Keratinocyte (primary cell): ENCODE results near the gene SLIT3. TPM values are rescaled to one million over a fixed set of nuclear protein-coding genes. Genes with fewer than 3 reads are reported as not detected.

Experiments
- DNase-seq: peaks from one replicate; pipeline ENCODE4 v3.0.0-alpha.2; 2011; ENCODE audit warnings: low read depth, missing footprints, low spot score
- FAIRE-seq: peaks from 2 replicates; lab custom pipeline; 2011; peaks lifted over from hg19 to GRCh38; lab: Jason Lieb, UNC
- H2AFZ ChIP-seq: 2 replicates; pipeline ENCODE4 v1.6.0; 2012; ENCODE audit warnings: low read length, control low read depth, inconsistent platforms; ENCODE audit not compliant: control insufficient read depth
- H3K27ac ChIP-seq: 2 replicates; pipeline ENCODE4 v1.5.1; 2011; ENCODE audit warnings: low read length; ENCODE audit not compliant: control insufficient read depth, insufficient read depth
- H3K27me3 ChIP-seq: 3 replicates; pipeline ENCODE4 v1.6.0; 2011; ENCODE audit warnings: low read length; ENCODE audit not compliant: control insufficient read depth, insufficient read depth; ENCODE audit errors: extremely low read depth
- H3K36me3 ChIP-seq, 2 experiments: 2 replicates in 1 of 2; 3 replicates in 1 of 2; pipeline ENCODE4 v1.5.1; 2011; ENCODE audit warnings: low read length in 2 of 2, mild to moderate bottlenecking in 1 of 2; ENCODE audit not compliant: control insufficient read depth in 2 of 2, insufficient read depth in 2 of 2; ENCODE audit errors: extremely low read depth in 1 of 2
- H3K4me1 ChIP-seq: 3 replicates; pipeline ENCODE4 v1.5.1; 2011; ENCODE audit warnings: low read length; ENCODE audit not compliant: control insufficient read depth, insufficient read depth; ENCODE audit errors: extremely low read depth
- H3K4me2 ChIP-seq: 3 replicates; pipeline ENCODE4 v1.6.0; 2011; ENCODE audit warnings: low read depth, low read length; ENCODE audit not compliant: control insufficient read depth, insufficient read depth; ENCODE audit errors: extremely low read depth
- H3K4me3 ChIP-seq, 3 experiments: fragments of 200-600 bp in 1 of 3; sonication (generic) in 1 of 3; 2 replicates in 2 of 3; 3 replicates in 1 of 3; pipeline ENCODE4 v1.5.1; 2011 to 2016; ENCODE audit warnings: low read length in 3 of 3, mild to moderate bottlenecking in 3 of 3, control low read depth in 2 of 3, inconsistent platforms in 1 of 3, low read depth in 1 of 3, mixed read lengths in 1 of 3, mixed run types in 1 of 3, moderate library complexity in 1 of 3; ENCODE audit not compliant: control insufficient read depth in 2 of 3, insufficient read depth in 2 of 3; ENCODE audit errors: extremely low read depth in 1 of 3
- H3K79me2 ChIP-seq: 2 replicates; pipeline ENCODE4 v1.6.0; 2012; ENCODE audit warnings: low read length; ENCODE audit not compliant: control insufficient read depth, insufficient read depth
- H3K9ac ChIP-seq: 3 replicates; pipeline ENCODE4 v1.6.0; 2011; ENCODE audit warnings: low read length; ENCODE audit not compliant: control insufficient read depth, insufficient read depth; ENCODE audit errors: extremely low read depth
- H3K9me1 ChIP-seq: 3 replicates; pipeline ENCODE4 v1.6.0; 2011; ENCODE audit warnings: low read length; ENCODE audit not compliant: control insufficient read depth, insufficient read depth; ENCODE audit errors: extremely low read depth
- H3K9me3 ChIP-seq: 2 replicates; pipeline ENCODE4 v1.5.1; 2012; ENCODE audit warnings: low read depth, low read length; ENCODE audit not compliant: control insufficient read depth
- H4K20me1 ChIP-seq: 3 replicates; pipeline ENCODE4 v1.6.0; 2011; ENCODE audit warnings: low read length; ENCODE audit not compliant: control insufficient read depth, insufficient read depth; ENCODE audit errors: extremely low read depth
- EZH2 ChIP-seq: IDR thresholded peaks from one replicate; pipeline ENCODE4 v1.6.1; 2012; ENCODE audit warnings: inconsistent platforms, mild to moderate bottlenecking, low read length, moderate library complexity
- dilution Hi-C: fragments of 300-500 bp; cut with MboI; formaldehyde crosslinking; loops from one replicate; pipeline ENCODE4 v1.7.0; 2020; ENCODE audit warnings: low sequenced_read_pairs; ENCODE audit not compliant: extremely low pct_ligation_motif_present
- polyA plus RNA-seq, 5 experiments: library from polyadenylated mRNA; depleted of rRNA in 3 of 5; stranded (reverse) in 3 of 5; stranded (forward) in 1 of 5; unstranded in 1 of 5; fragments of >200 nt; gene quantifications; 1 replicate in 1 of 5; 2 replicates in 3 of 5; 3 replicates in 1 of 5; pipeline versions ENCODE4 v1.2.1 to v1.2.3, GENCODE V29; 2011 to 2012; ENCODE audit warnings: missing spikeins in 2 of 5, low read depth in 1 of 5, low replicate concordance in 1 of 5
- TF ChIP-seq, protein P1 (sequence below), 3 experiments: IDR thresholded peaks in 1 of 3; conservative IDR thresholded peaks in 1 of 3; optimal IDR thresholded peaks in 1 of 3; 2 replicates in 2 of 3; 3 replicates in 1 of 3; pipeline versions ENCODE3 to v1.5.1; 2011; ENCODE audit warnings: low read length in 3 of 3, mild to moderate bottlenecking in 3 of 3, moderate library complexity in 2 of 3, control low read depth in 1 of 3, inconsistent platforms in 1 of 3; ENCODE audit not compliant: insufficient read depth in 2 of 3; ENCODE audit errors: extremely low read depth in 1 of 3

The SLIT3 gene
- polyA plus RNA-seq, 1 donor (not counting 4 experiments of a cell fraction or from before 2014, with no cell fraction given) = 2.4 TPM

- H3K9ac ChIP-seq = no peak overlapping the region
- H4K20me1 ChIP-seq = no peaks in the 10 kb centered on the region
- no peak overlapping the region for H2AFZ ChIP-seq
- no peaks in the 10 kb centered on the region for H3K9me1 ChIP-seq
- H3K4me1 ChIP-seq = no peaks in the 10 kb centered on the region
- no peak overlapping the region for H3K4me3 ChIP-seq
- H3K36me3 ChIP-seq = no peaks in the 10 kb centered on the region
- no peaks in the 10 kb centered on the region for H3K9me3 ChIP-seq
- H3K27ac ChIP-seq = no peak overlapping the region
- TF ChIP-seq, protein P1, sequence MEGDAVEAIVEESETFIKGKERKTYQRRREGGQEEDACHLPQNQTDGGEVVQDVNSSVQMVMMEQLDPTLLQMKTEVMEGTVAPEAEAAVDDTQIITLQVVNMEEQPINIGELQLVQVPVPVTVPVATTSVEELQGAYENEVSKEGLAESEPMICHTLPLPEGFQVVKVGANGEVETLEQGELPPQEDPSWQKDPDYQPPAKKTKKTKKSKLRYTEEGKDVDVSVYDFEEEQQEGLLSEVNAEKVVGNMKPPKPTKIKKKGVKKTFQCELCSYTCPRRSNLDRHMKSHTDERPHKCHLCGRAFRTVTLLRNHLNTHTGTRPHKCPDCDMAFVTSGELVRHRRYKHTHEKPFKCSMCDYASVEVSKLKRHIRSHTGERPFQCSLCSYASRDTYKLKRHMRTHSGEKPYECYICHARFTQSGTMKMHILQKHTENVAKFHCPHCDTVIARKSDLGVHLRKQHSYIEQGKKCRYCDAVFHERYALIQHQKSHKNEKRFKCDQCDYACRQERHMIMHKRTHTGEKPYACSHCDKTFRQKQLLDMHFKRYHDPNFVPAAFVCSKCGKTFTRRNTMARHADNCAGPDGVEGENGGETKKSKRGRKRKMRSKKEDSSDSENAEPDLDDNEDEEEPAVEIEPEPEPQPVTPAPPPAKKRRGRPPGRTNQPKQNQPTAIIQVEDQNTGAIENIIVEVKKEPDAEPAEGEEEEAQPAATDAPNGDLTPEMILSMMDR (optimal IDR thresholded peaks at IDR 0.05 in 1 of 3, IDR thresholded peaks at IDR 0.05 in 1 of 3, conservative IDR thresholded peaks at IDR 0.05 in 1 of 3; ENCODE audit: extremely low read depth in 1 of 3, insufficient read depth in 2 of 3, low read length in 3 of 3) = no peak
- no peak for TF ChIP-seq EZH2
- H3K4me2 ChIP-seq = no peak overlapping the region
- dilution Hi-C loops = no loop called here
- H3K27me3 ChIP-seq = no peaks in the 10 kb centered on the region
- FAIRE-seq (no peak), DNase-seq (no peak)
- no peaks in the 10 kb centered on the region for H3K79me2 ChIP-seq
These were observed 14.2 kb downstream of the SLIT3 start for GRCh38 chr5:169286572-169287300.

GRCh38 chr5:169283887-169284286 is 17.1 kb downstream of the SLIT3 start:
- Histone ChIP-seq H3K4me1 (no peaks in the 10 kb centered on the region), H3K9ac (no peak overlapping the region), H3K27me3 (no peaks in the 10 kb centered on the region), H3K27ac (no peak overlapping the region), H3K4me3 (no peak overlapping the region), H3K79me2 (no peaks in the 10 kb centered on the region), H3K36me3 (no peaks in the 10 kb centered on the region), H3K9me3 (no peaks in the 10 kb centered on the region), H4K20me1 (no peaks in the 10 kb centered on the region), H3K9me1 (no peaks in the 10 kb centered on the region), H2AFZ (no peak overlapping the region), H3K4me2 (no peak overlapping the region)
- FAIRE-seq = no peak
- TF ChIP-seq, protein P1 (optimal IDR thresholded peaks at IDR 0.05 in 1 of 3, IDR thresholded peaks at IDR 0.05 in 1 of 3, conservative IDR thresholded peaks at IDR 0.05 in 1 of 3; ENCODE audit: extremely low read depth in 1 of 3, insufficient read depth in 2 of 3, low read length in 3 of 3) = no peak
- dilution Hi-C loops = no loop called here
- no peak for DNase-seq
